NCI-H774 (cell line): ENCODE measurements around the gene MYO18A.

Experiments
- DNase-seq: peaks from one replicate; lab custom pipeline; 2025; lab: John Stamatoyannopoulos, UW

The MYO18A gene

GRCh38 chr17:29167393-29168078 is 12.7 kb downstream of the MYO18A start:
- no peak for DNase-seq

- no peak for DNase-seq
These were observed 13.7 kb downstream of the MYO18A start for GRCh38 chr17:29166507-29166887.

- DNase-seq = no peak
These were observed 14.2 kb downstream of the MYO18A start for GRCh38 chr17:29165800-29166506.

- DNase-seq = no peak
These were observed 14.9 kb downstream of the MYO18A start for GRCh38 chr17:29165261-29165660.

GRCh38 chr17:29163563-29163962 is 16.6 kb downstream of the MYO18A start:
- DNase-seq = no peak

GRCh38 chr17:29162909-29163341 is 17.3 kb downstream of the MYO18A start:
- no peak for DNase-seq

GRCh38 chr17:29162082-29162908 is 17.9 kb downstream of the MYO18A start:
- DNase-seq = no peak

- no peak for DNase-seq
These were observed 19.9 kb downstream of the MYO18A start for GRCh38 chr17:29160253-29160652.

- DNase-seq = no peak
These were observed 20.8 kb downstream of the MYO18A start for GRCh38 chr17:29159306-29159860.

- DNase-seq = no peak
These were observed 21.5 kb downstream of the MYO18A start for GRCh38 chr17:29158488-29159275.

- no peak for DNase-seq
These were observed 22.1 kb downstream of the MYO18A start for GRCh38 chr17:29158096-29158487.

GRCh38 chr17:29157310-29157709 is 22.9 kb downstream of the MYO18A start:
- DNase-seq = no peak

- DNase-seq = no peak
These were observed 23.4 kb downstream of the MYO18A start for GRCh38 chr17:29156781-29157180.

GRCh38 chr17:29155966-29156338 is 24.2 kb downstream of the MYO18A start:
- no peak for DNase-seq

- no peak for DNase-seq
These were observed 24.8 kb downstream of the MYO18A start for GRCh38 chr17:29155227-29155965.

GRCh38 chr17:29154516-29155226 is 25.5 kb downstream of the MYO18A start:
- no peak for DNase-seq

- DNase-seq = no peak
These were observed 28.6 kb downstream of the MYO18A start for GRCh38 chr17:29151567-29151966.

GRCh38 chr17:29150161-29150560 is 30.0 kb downstream of the MYO18A start:
- DNase-seq = no peak

- no peak for DNase-seq
These were observed 30.6 kb downstream of the MYO18A start for GRCh38 chr17:29149431-29150064.
